GM13976 (cell line): ENCODE data around the gene PHLDB3.

Experiments used
- DNase-seq: peaks from one replicate; pipeline ENCODE4 v3.0.0; 2012; ENCODE audit warnings: low spot score
- in situ Hi-C: fragments of 300-500 bp; cut with MboI; formaldehyde crosslinking; loops from one replicate; pipeline ENCODE4 v1.12.0; 2022; ENCODE audit warnings: low sequenced_read_pairs, mixed read lengths, inconsistent platforms; ENCODE audit not compliant: unreplicated experiment
- TF ChIP-seq, protein P1 (sequence below): IDR thresholded peaks from 2 replicates; pipeline ENCODE4 v1.5.1; 2012; ENCODE audit warnings: borderline replicate concordance, mild to moderate bottlenecking; ENCODE audit not compliant: insufficient read depth; ENCODE audit errors: extremely low read depth, missing control alignments, control extremely low read depth

Gene PHLDB3

DNA sequence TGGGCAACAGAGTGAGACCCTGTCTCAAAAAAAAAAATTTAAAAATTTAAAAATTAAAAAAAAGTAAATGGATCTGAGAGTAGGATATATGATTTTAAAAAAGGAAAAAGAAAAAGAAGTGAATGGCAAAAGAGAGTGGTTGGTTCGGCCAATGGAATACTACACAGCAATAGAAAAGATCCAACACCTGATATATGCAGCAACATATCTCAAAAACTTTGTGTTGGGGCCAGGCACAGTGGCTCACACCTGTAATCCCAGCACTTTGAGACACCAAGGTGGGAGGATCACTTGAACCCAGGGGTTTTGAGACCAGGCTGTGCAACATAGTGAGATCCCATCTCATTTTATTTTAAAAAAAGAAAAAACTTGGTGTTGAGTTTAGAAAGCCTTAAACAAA, 37.8 kb downstream of the PHLDB3 start:
- TF ChIP-seq, protein P1, sequence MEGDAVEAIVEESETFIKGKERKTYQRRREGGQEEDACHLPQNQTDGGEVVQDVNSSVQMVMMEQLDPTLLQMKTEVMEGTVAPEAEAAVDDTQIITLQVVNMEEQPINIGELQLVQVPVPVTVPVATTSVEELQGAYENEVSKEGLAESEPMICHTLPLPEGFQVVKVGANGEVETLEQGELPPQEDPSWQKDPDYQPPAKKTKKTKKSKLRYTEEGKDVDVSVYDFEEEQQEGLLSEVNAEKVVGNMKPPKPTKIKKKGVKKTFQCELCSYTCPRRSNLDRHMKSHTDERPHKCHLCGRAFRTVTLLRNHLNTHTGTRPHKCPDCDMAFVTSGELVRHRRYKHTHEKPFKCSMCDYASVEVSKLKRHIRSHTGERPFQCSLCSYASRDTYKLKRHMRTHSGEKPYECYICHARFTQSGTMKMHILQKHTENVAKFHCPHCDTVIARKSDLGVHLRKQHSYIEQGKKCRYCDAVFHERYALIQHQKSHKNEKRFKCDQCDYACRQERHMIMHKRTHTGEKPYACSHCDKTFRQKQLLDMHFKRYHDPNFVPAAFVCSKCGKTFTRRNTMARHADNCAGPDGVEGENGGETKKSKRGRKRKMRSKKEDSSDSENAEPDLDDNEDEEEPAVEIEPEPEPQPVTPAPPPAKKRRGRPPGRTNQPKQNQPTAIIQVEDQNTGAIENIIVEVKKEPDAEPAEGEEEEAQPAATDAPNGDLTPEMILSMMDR: no peak
- DNase-seq: no peak
- in situ Hi-C loops: no loop called here

- TF ChIP-seq, protein P1: no peak
- no peak for DNase-seq
- in situ Hi-C loops: no loop called here
These were observed 39.0 kb downstream of the PHLDB3 start, which contains the start of gene LYPD3 for GRCh38 chr19:43465468-43466120. Gene LYPD3 (minus strand): TSS chr19:43465608. CDS start chr19:43465571, 37 bp downstream.

DNA sequence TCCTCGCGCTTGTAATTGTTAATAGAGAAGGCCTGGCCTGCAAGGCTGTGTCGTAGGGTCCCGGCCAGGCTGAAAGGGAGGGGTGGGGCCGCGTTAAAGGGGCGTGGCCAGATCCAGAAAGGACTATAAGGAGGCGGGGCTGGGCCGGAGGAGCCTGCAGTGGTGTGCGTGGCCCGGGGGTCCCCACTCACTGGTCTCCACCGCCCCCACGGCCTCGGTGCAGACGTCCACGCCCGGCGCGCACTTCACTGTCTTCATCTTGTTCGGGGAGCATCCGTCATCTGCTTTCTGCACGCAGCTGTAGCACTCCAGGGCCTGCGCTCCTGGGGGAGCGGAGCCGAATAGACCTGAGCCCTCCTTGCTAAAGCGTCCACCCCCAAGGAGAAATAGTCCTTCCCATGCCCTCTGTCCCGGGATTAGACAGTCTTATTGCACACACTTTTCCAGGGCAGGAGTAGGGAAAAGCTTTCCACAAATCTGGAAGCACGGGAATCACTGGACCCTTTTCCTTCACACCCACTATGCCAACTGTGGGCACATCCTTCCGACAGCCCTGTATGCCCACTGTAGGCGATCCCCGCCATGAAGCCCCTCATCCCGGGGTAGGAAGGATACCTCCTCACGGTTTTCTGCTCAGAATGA, 40.3 kb downstream of the PHLDB3 start:
- peak; percentile 87 for DNase-seq
- in situ Hi-C loops: no loop called here
- TF ChIP-seq, protein P1: no peak

GRCh38 chr19:43463381-43464133, 41.0 kb downstream of the PHLDB3 start:
- TF ChIP-seq, protein P1: no peak
- DNase-seq: peak; percentile 100
- in situ Hi-C loops: no loop called here

DNA sequence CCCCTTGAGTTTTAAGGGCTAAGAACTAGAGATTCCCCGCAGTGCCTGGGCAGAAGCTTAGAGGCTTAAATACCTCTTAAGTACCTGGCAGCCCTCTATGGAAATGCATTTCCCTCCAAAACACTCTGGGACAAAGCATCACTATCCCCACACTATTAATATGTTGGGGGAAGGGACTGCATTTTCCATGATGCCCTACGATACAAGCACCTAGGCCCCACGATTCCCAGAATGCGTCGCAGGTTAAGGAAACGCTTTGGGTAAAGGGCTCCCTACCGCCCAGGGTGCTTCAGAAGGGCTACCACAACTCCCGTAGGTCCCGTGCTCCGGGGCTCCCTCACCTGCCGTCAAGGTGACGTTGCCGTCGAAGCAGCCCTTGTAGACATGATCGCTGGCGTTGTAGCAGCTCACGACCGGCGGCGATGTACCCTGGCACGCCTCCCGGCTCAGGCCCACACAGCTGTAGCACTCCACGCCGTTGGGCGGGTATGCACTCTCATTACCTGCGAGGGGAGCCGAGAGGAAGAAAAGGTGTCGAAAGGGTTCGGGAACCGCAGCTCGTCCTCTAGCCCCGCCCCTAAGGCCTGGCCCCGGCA, 41.7 kb downstream of the PHLDB3 start:
- no peak for DNase-seq
- TF ChIP-seq, protein P1: no peak
- in situ Hi-C loops: no loop called here

DNA sequence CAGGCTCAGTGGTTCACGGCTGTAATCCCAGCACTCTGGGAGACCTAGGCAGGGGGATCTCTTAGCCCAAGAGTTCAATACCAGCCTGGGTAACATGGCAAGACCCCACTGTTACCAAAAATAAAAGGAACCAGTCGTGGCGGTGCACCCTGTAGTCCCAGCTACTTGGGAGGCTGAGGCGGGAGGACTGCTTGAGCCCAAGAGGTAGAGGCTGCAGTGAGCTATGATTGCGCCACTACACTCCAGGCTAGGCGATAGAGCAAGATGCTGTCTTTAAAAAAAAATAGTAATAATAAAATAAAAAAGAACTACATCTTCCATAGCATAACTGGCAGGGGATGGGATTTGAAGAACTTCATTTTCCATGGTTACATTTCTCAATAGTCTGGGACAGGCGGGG, 42.2 kb downstream of the PHLDB3 start:
- in situ Hi-C loops: no loop called here
- TF ChIP-seq, protein P1: no peak
- DNase-seq: no peak
